GM19035 (cell line): ENCODE data around the gene IQCH.

Source experiments
- ATAC-seq: cut with Tn5 transposase; IDR thresholded peaks from one replicate; pipeline ENCODE4 v1.9.1; 2021; ENCODE audit not compliant: unreplicated experiment

The IQCH gene

DNA sequence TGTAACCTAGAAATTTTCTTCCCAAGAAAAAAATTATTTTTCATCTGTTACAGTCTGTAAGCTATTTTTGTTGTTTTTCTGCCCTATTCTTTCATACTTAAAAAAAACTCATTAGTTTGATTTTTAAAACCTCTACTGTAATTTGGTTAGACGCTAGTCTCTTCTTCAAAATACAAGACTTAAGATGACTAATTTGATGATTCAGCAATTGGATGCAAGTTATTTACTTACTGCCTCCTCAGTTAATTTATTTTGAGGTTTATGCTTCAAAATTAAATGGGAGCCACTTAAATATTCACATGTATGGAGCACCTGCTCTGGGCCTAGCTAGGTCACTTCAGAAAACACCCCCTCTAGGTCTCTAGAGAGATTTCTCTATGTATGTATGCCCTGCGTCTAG is 132.4 kb downstream of the IQCH start:
- no peak for ATAC-seq

DNA sequence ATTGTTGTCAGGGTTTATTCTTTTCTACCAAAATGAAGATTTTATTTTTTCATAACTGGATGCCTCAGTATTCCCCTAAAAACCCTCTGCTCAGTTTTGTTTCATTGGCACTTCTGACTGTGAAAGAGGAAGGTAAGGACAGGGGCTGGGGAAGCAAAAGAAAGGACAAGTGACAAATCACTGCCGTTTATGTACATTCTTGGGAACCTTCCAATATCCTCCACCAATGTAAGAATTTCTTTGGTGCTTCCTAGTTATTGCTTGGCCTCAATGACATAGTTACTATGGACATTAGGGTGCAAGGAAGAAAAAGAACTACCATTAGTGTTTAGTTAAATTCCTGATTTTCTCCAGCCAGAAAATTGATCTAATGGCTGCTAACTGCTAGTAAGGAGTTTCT is 135.4 kb downstream of the IQCH start:
- ATAC-seq = no peak

DNA sequence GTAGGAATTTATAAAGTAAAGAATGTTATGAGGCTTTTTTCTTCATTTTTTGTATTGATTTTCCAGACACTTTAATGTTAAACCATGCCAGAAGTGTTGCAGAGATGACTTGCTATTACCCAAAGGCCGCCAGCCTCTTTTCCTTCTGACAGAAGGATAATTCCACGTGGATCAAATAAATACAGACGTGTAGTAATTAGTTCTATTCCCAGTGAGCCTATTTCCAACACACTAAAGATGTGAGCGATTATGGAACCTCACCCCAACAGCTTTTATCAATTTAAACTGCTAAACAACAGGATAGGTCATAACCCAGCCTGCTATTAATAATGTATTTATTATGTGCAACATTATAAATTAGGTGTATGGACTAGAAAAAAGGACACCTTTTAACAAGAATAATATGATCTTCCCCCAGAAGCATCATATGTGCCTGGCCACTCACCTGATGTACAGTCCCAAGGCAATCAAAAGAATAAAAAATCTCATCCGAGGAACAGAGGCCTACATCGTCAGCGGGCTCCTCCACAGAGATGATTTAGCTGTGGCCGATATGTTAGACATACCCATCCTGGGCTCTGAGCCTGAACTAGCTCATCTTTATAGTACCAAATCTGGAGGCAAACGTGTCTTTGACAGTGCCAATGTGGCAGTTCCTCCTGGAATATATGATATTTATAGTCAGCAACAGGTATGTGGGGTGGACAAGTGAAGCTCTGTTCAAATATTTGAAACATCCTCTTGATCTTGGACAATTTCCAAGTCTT is 140.5 kb downstream of the IQCH start:
- ATAC-seq = no peak

- ATAC-seq = no peak
Observed at GRCh38 chr15:67396114-67396513, 141.5 kb downstream of the IQCH start.

GRCh38 chr15:67397139-67397538 is 142.6 kb downstream of the IQCH start:
- ATAC-seq = no peak

GRCh38 chr15:67399925-67400324 is 145.3 kb downstream of the IQCH start:
- no peak for ATAC-seq

DNA sequence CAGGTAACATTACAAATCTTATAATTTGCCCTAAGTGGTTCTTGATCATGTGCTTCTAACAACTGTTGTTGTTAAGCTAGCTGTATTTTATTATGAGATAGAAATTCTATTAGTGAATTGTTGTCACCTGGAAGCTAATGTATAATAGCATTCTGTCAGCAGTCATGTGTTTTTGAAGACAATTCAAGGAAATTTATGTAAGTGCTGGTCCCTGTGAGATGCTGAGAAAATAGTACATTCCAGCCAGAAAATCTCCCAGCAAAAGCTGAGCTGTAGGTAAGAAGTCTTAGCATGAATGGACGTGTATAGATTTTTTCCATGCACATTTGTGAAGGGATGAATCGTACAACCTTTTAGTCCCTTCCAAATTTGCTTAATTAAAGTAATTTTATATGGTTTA is 146.3 kb downstream of the IQCH start:
- ATAC-seq = no peak

DNA sequence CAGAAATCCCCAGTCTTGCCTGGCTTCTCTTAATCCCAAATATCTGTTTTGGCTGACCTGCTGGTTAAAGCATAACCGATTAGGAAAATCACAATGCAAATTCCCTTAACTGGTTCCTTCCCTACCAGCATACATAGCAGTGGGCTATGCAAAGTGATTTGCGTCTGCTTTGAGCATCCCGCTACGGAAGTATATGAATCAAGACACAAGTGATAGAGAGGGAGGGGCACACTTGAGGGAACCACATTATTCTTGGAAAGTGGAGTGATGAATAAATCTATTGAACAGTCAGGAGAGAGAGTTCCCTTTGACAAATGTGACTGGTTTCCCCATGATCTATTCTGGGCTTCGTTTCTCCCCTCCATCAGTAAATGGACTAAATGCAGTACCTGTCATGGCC is 146.8 kb downstream of the IQCH start:
- no peak for ATAC-seq

DNA sequence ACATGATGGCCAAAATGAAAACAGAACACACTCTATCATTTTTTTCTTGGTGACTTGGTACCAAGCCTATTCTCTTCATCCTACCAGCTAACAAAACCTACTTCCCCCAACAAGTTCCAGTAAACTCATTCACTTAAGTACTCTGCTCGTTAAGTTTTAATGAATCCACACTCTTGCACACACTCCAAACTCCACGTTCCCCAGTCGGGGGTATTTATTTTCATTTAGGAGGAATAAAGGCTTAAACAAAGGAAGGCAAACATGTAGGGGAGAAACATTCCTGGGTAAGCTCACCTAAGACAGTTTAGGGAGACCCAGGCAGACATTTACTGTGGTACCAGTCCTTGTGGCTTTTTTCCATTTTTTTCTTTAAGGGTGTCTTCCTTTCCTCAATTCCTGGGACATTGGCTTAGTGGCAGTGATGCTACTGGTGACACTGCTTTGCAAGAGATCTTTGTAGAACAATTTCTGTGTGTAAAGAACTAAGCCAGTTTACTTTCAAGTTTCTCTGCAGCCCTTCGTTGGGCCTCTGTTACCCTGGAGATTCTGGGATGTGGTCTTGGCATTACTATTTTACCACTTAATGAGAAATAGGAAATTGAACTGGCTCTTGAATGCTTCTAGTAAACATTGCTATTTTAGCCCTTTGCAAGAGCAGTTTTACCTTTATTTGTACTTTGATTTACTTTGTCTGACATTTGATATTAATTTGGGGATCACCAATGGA is 149.0 kb downstream of the IQCH start:
- ATAC-seq = no peak

- ATAC-seq = no peak
Observed at GRCh38 chr15:67405208-67406191, 150.9 kb downstream of the IQCH start.

- ATAC-seq = no peak
Observed at GRCh38 chr15:67406257-67406861, 151.8 kb downstream of the IQCH start.

- no peak for ATAC-seq
Observed at GRCh38 chr15:67407786-67408185, 153.2 kb downstream of the IQCH start.

GRCh38 chr15:67409175-67409574 is 154.6 kb downstream of the IQCH start:
- no peak for ATAC-seq

DNA sequence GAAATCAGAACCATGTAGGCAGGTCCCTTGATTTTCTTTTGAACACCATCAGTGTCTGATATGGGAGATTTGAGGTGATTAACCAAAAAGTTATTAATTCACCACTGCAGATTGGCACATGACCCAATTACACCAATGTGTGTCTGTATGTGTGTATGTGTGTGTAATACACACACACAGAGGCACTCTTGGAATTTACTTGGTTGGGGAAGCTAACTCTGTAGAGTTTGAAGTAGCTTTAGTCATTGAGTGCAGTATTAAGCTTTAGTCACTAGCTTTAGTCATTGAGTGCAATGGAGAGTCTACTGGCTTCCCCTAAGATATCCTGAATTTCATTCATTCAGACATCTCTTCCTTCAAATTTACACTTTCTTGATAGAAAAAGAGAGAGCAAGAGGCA is 156.9 kb downstream of the IQCH start:
- no peak for ATAC-seq

GRCh38 chr15:67413770-67414390 is 159.3 kb downstream of the IQCH start:
- no peak for ATAC-seq

- no peak for ATAC-seq
Observed at GRCh38 chr15:67415181-67415580, 160.6 kb downstream of the IQCH start.

GRCh38 chr15:67416891-67417290 is 162.3 kb downstream of the IQCH start:
- no peak for ATAC-seq

DNA sequence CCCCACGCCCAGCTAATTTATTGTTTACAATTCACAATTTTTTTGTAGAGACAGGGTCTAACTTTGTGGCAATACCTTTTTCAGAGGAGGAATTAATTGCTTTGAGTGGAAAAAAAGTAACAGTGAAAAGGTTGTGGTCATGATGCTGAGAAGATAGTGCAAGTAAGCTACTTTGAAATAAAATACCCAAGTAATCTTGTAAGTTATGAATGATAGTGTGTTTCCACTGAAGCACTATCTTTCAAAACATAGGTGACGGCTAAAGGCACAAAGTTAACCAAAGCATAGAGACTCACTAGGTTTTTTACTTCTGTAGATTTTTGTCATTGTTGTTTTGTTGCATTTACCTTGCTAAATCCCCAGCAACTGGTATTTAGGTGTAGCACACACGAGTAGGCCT is 165.1 kb downstream of the IQCH start:
- ATAC-seq = no peak

DNA sequence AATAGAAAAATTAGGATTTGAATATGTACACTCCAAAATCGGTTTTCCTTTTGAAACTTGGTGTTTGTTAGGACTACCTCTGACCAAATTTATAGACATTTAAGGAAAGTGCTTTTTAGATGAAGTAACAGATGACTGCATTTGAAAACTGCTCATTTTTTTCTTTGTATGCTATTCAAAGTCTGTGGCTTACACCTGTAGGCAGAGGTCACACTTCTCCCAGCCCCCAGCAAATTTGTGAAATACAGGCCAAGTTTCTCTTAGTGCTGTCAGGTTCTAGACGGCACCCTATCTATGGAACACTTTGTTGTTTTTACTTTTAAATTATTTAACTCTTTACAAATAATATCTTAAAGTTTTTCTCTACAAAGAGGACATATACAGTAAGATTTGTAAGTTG is 165.6 kb downstream of the IQCH start:
- ATAC-seq = no peak

DNA sequence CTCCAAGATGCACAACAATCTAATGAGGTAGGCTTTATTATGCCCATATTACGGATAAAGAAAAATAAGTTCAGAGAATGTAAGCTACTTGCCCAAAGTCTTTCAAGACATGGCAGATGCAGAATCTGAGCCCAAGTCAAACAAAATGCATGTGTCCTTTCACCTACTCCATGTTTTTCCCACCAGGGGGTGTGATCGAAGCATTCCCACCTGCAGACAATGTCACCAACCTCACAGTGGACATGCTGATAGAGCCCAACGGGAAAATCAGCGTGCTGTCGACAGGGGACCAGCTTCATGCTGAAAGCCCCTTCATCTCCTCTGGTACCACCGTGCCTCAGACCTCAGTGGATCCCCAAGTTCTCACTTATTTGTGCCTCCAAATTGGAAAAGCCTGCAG is 166.5 kb downstream of the IQCH start:
- ATAC-seq = no peak

- no peak for ATAC-seq
Observed at GRCh38 chr15:67422296-67422695, 167.7 kb downstream of the IQCH start.
